Measurements from ENCODE around the gene PKP4.

The PKP4 gene

GRCh38 chr2:158546412-158547144 lies 89.8 kb downstream of the PKP4 start:
- H3K36me3 ChIP-seq (ENCODE audit: control insufficient read depth, insufficient read depth, low read length) = peaks cover 23% of the 10 kb centered on the region; the same call in 1 of the 2 replicates
- H3K27me3 ChIP-seq (ENCODE audit: control insufficient read depth, insufficient read depth, low read length) = no peaks in the 10 kb centered on the region
- no peak overlapping the region for H3K9ac ChIP-seq (ENCODE audit: low read depth, low read length)
- H3K27ac ChIP-seq (ENCODE audit: low read depth, low read length) = no peak overlapping the region
- H3K4me1 ChIP-seq (ENCODE audit: control insufficient read depth, insufficient read depth, low read length) = no peaks in the 10 kb centered on the region
- no peak overlapping the region for H3K4me3 ChIP-seq (ENCODE audit: low read depth, low read length)
- no peaks in the 10 kb centered on the region for H3K9me3 ChIP-seq (ENCODE audit: control insufficient read depth, insufficient read depth, low read length)

DNA sequence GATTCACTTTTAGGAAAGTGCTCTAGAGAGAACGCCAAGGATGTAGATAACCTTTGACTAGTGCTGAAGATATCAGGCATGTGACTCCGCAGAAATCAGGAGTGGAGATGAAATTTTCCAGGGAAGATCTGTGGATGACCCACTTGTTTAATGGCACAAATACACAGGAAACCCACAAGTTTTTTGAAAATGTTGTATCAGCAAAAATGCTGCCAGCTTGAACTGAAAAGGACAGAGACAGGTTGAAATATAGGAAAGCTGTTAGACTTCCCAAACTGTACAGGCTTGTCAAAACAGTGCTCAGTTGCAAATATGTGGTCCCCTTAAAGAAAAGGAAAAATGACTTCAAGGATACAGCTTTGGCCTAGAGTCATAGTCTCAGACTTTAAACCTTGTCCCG lies 96.5 kb downstream of the PKP4 start:
- Histone ChIP-seq H3K36me3 (ENCODE audit: control insufficient read depth, insufficient read depth, low read length) (peaks cover 13% of the 10 kb centered on the region; the same call in 1 of the 2 replicates), H3K9ac (ENCODE audit: low read depth, low read length) (no peak overlapping the region), H3K4me1 (ENCODE audit: control insufficient read depth, insufficient read depth, low read length) (no peaks in the 10 kb centered on the region), H3K4me3 (ENCODE audit: low read depth, low read length) (no peak overlapping the region), H3K27me3 (ENCODE audit: control insufficient read depth, insufficient read depth, low read length) (no peaks in the 10 kb centered on the region), H3K9me3 (ENCODE audit: control insufficient read depth, insufficient read depth, low read length) (no peaks in the 10 kb centered on the region), H3K27ac (ENCODE audit: low read depth, low read length) (no peak overlapping the region)

DNA sequence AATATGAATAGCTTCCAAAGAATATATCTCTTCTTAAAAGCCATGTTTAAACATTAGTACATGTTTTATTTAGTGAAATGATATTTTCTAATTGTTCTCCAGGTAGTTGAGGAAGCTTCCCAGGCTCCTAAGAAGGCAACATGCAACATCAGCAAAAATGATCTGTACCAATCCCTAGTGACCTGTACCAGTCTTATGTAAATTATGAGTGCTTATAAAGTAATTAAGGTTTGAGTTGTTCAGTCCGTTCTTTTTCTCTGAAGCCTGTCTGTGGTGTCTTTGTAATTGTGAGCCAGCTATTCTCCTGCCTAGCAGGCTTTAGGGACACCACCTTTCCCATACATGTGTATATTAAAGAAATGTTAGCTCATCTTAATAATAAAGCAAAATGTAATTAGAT lies 98.2 kb downstream of the PKP4 start:
- Histone ChIP-seq H3K9ac (ENCODE audit: low read depth, low read length) (no peak overlapping the region), H3K27ac (ENCODE audit: low read depth, low read length) (no peak overlapping the region), H3K27me3 (ENCODE audit: control insufficient read depth, insufficient read depth, low read length) (no peaks in the 10 kb centered on the region), H3K4me3 (ENCODE audit: low read depth, low read length) (no peak overlapping the region), H3K4me1 (ENCODE audit: control insufficient read depth, insufficient read depth, low read length) (no peaks in the 10 kb centered on the region), H3K36me3 (ENCODE audit: control insufficient read depth, insufficient read depth, low read length) (peaks cover 8% of the 10 kb centered on the region; the same call in 1 of the 2 replicates), H3K9me3 (ENCODE audit: control insufficient read depth, insufficient read depth, low read length) (no peaks in the 10 kb centered on the region)

- Histone ChIP-seq H3K4me3 (ENCODE audit: low read depth, low read length) (no peak overlapping the region), H3K4me1 (ENCODE audit: control insufficient read depth, insufficient read depth, low read length) (no peaks in the 10 kb centered on the region), H3K27me3 (ENCODE audit: control insufficient read depth, insufficient read depth, low read length) (no peaks in the 10 kb centered on the region), H3K27ac (ENCODE audit: low read depth, low read length) (no peak overlapping the region), H3K36me3 (ENCODE audit: control insufficient read depth, insufficient read depth, low read length) (peaks cover 8% of the 10 kb centered on the region; the same call in 1 of the 2 replicates), H3K9me3 (ENCODE audit: control insufficient read depth, insufficient read depth, low read length) (no peaks in the 10 kb centered on the region), H3K9ac (ENCODE audit: low read depth, low read length) (no peak overlapping the region)
Measured at GRCh38 chr2:158556124-158556523, 99.4 kb downstream of the PKP4 start.

DNA sequence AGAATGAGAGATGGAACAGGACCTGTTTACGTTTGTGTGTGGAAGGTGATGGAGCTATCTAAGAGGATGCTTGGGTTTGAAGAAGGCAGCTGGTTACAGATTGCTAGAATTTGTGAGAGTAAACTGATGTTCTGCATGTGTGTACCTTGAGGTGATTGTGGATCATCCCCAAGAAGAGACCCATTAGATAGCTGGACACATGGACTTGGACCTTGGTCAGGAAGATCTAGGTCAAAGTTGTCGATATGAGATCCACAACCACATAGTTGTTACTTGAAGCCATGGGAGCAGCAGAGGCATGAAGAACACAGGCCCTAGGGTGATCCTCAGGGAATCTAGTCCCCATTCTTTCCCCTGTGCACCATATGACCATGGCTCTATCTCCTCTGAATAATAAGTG lies 101.0 kb downstream of the PKP4 start:
- Histone ChIP-seq H3K9me3 (ENCODE audit: control insufficient read depth, insufficient read depth, low read length) (no peaks in the 10 kb centered on the region), H3K36me3 (ENCODE audit: control insufficient read depth, insufficient read depth, low read length) (peaks cover 8% of the 10 kb centered on the region; the same call in 1 of the 2 replicates), H3K9ac (ENCODE audit: low read depth, low read length) (no peak overlapping the region), H3K4me1 (ENCODE audit: control insufficient read depth, insufficient read depth, low read length) (no peaks in the 10 kb centered on the region), H3K27me3 (ENCODE audit: control insufficient read depth, insufficient read depth, low read length) (no peaks in the 10 kb centered on the region), H3K27ac (ENCODE audit: low read depth, low read length) (no peak overlapping the region), H3K4me3 (ENCODE audit: low read depth, low read length) (no peak overlapping the region)

DNA sequence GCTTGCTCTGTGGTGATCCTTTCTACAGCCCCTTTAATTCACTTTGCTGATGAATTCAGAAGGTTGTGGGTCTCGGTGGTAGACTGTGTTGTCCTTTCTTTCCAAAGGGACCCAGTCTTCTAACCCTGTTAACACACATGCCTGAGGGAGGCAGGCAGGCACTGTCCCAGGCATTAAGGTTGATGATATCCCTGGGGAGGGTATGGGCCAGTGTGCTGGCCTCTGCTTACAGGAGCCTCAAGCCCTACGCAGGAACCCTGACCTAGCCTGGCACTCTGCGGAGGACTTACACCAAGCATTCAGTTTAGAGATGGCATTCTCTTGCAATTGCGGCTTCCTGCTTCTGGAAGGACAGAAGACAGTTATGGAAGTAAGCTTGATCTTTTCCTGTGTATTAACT lies 102.5 kb downstream of the PKP4 start:
- Histone ChIP-seq H3K36me3 (ENCODE audit: control insufficient read depth, insufficient read depth, low read length) (peaks cover 8% of the 10 kb centered on the region; the same call in 1 of the 2 replicates), H3K27me3 (ENCODE audit: control insufficient read depth, insufficient read depth, low read length) (no peaks in the 10 kb centered on the region), H3K27ac (ENCODE audit: low read depth, low read length) (no peak overlapping the region), H3K9ac (ENCODE audit: low read depth, low read length) (no peak overlapping the region), H3K4me3 (ENCODE audit: low read depth, low read length) (no peak overlapping the region), H3K4me1 (ENCODE audit: control insufficient read depth, insufficient read depth, low read length) (no peaks in the 10 kb centered on the region), H3K9me3 (ENCODE audit: control insufficient read depth, insufficient read depth, low read length) (no peaks in the 10 kb centered on the region)

- Histone ChIP-seq H3K27ac (ENCODE audit: low read depth, low read length) (no peak overlapping the region), H3K9me3 (ENCODE audit: control insufficient read depth, insufficient read depth, low read length) (no peaks in the 10 kb centered on the region), H3K9ac (ENCODE audit: low read depth, low read length) (no peak overlapping the region), H3K4me1 (ENCODE audit: control insufficient read depth, insufficient read depth, low read length) (no peaks in the 10 kb centered on the region), H3K4me3 (ENCODE audit: low read depth, low read length) (no peak overlapping the region), H3K36me3 (ENCODE audit: control insufficient read depth, insufficient read depth, low read length) (peaks cover 8% of the 10 kb centered on the region; the same call in 1 of the 2 replicates), H3K27me3 (ENCODE audit: control insufficient read depth, insufficient read depth, low read length) (no peaks in the 10 kb centered on the region)
Measured at GRCh38 chr2:158560259-158560658, 103.5 kb downstream of the PKP4 start.

DNA sequence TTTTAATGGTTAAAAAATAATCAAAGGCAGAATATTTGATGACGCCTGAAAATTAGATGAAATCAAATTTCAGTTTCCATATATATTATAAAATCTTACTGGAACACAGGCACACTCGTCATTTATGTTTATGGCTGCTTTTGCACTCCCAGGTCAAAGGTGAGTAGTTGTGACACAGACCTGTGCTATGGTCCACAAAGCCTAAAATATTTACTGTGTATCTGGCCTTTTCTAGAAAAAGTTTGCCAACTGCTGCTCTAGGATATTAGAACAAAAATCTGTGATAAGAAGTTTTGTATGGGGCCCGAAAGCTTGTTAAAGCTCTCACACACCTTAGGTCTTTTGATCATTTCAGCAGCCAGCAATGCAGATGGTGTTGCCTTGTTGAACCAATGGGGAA lies 104.3 kb downstream of the PKP4 start:
- Histone ChIP-seq H3K9ac (ENCODE audit: low read depth, low read length) (no peak overlapping the region), H3K27ac (ENCODE audit: low read depth, low read length) (no peak overlapping the region), H3K4me1 (ENCODE audit: control insufficient read depth, insufficient read depth, low read length) (no peaks in the 10 kb centered on the region), H3K4me3 (ENCODE audit: low read depth, low read length) (no peak overlapping the region), H3K9me3 (ENCODE audit: control insufficient read depth, insufficient read depth, low read length) (no peaks in the 10 kb centered on the region), H3K36me3 (ENCODE audit: control insufficient read depth, insufficient read depth, low read length) (peaks cover 8% of the 10 kb centered on the region; the same call in 1 of the 2 replicates), H3K27me3 (ENCODE audit: control insufficient read depth, insufficient read depth, low read length) (no peaks in the 10 kb centered on the region)

DNA sequence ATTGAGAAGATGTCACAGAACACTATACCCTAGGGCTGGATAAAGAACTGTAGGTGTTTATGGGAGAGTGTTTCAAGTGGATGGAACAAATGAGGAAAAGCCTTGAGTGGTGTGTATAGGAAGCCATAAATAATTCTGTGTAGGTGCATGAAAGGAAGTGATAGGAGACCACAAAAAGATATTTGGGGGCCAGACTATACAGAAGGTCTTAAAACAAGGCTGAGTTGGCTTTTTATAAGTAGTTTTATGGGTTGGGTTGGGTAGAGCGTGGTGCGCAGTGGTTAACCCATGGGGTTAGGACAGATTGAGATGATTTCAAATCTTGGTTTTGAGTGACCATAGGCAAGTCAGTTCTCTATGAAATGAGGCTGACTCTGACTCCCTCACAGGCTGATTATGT lies 110.5 kb downstream of the PKP4 start:
- Histone ChIP-seq H3K9ac (ENCODE audit: low read depth, low read length) (no peak overlapping the region), H3K9me3 (ENCODE audit: control insufficient read depth, insufficient read depth, low read length) (no peaks in the 10 kb centered on the region), H3K27me3 (ENCODE audit: control insufficient read depth, insufficient read depth, low read length) (no peaks in the 10 kb centered on the region), H3K36me3 (ENCODE audit: control insufficient read depth, insufficient read depth, low read length) (no peaks in the 10 kb centered on the region), H3K4me1 (ENCODE audit: control insufficient read depth, insufficient read depth, low read length) (peaks cover 10% of the 10 kb centered on the region), H3K4me3 (ENCODE audit: low read depth, low read length) (no peak overlapping the region), H3K27ac (ENCODE audit: low read depth, low read length) (no peak overlapping the region)

GRCh38 chr2:158569284-158569683 lies 112.5 kb downstream of the PKP4 start:
- Histone ChIP-seq H3K4me1 (ENCODE audit: control insufficient read depth, insufficient read depth, low read length) (peaks cover 10% of the 10 kb centered on the region), H3K27me3 (ENCODE audit: control insufficient read depth, insufficient read depth, low read length) (no peaks in the 10 kb centered on the region), H3K36me3 (ENCODE audit: control insufficient read depth, insufficient read depth, low read length) (no peaks in the 10 kb centered on the region), H3K9ac (ENCODE audit: low read depth, low read length) (no peak overlapping the region), H3K4me3 (ENCODE audit: low read depth, low read length) (no peak overlapping the region), H3K9me3 (ENCODE audit: control insufficient read depth, insufficient read depth, low read length) (no peaks in the 10 kb centered on the region), H3K27ac (ENCODE audit: low read depth, low read length) (no peak overlapping the region)

GRCh38 chr2:158570869-158571268 lies 114.1 kb downstream of the PKP4 start:
- H3K4me1 ChIP-seq (ENCODE audit: control insufficient read depth, insufficient read depth, low read length) = peaks cover 10% of the 10 kb centered on the region
- H3K36me3 ChIP-seq (ENCODE audit: control insufficient read depth, insufficient read depth, low read length) = no peaks in the 10 kb centered on the region
- no peaks in the 10 kb centered on the region for H3K27me3 ChIP-seq (ENCODE audit: control insufficient read depth, insufficient read depth, low read length)
- no peak overlapping the region for H3K27ac ChIP-seq (ENCODE audit: low read depth, low read length)
- H3K9me3 ChIP-seq (ENCODE audit: control insufficient read depth, insufficient read depth, low read length) = no peaks in the 10 kb centered on the region
- no peak overlapping the region for H3K9ac ChIP-seq (ENCODE audit: low read depth, low read length)
- H3K4me3 ChIP-seq (ENCODE audit: low read depth, low read length) = no peak overlapping the region
